K562 (cell line): Measurements from ENCODE around the gene PRDM10. TPM values are rescaled to one million over a fixed set of nuclear protein-coding genes. Genes with fewer than 3 reads are reported as not detected.

Experiments
- ATF7 ChIP-seq: fragments of 450-650 bp; IDR thresholded peaks from 2 replicates; pipeline ENCODE4 v1.7.1; 2014; ENCODE audit warnings: mild to moderate bottlenecking, moderate library complexity
- CXXC5 ChIP-seq: fragments of 250-450 bp; sonication (Bioruptor Pico); IDR thresholded peaks from 2 replicates; pipeline ENCODE4 v1.8.0; 2022; ENCODE audit warnings: inconsistent platforms, mild to moderate bottlenecking, moderate library complexity
- ELF1 ChIP-seq: fragments of 200-800 bp; sonication (Bioruptor generic); IDR thresholded peaks from 2 replicates; pipeline ENCODE4 v1.6.1; 2016; ENCODE audit warnings: missing genetic modification characterization, missing compliant biosample characterization
- GMEB1 ChIP-seq: fragments of 250-450 bp; sonication (Bioruptor Pico); IDR thresholded peaks from 2 replicates; pipeline ENCODE4 v1.4.0; 2020; ENCODE audit warnings: mild to moderate bottlenecking
- HMGXB4 ChIP-seq: sonication (generic); formaldehyde crosslinking; IDR thresholded peaks from 2 replicates; pipeline ENCODE4 v1.8.1; 2023; ENCODE audit warnings: mild to moderate bottlenecking, missing genetic modification reagents
- MYC ChIP-seq, 2 experiments: fragments of 250-450 bp in 1 of 2; sonication (Bioruptor Pico) in 1 of 2; IDR thresholded peaks; 2 replicates each; pipeline versions ENCODE4 v1.5.1 to v1.6.1; 2012 to 2021; ENCODE audit warnings: low read depth in 2 of 2, borderline replicate concordance in 1 of 2, improper control_type of control experiment in 1 of 2, low read length in 1 of 2, mild to moderate bottlenecking in 1 of 2, moderate library complexity in 1 of 2
- NEUROD1 ChIP-seq: fragments of 150-350 bp; IDR thresholded peaks from 2 replicates; pipeline ENCODE4 v1.6.1; 2014; ENCODE audit warnings: borderline replicate concordance, low read length, low read depth; ENCODE audit not compliant: partially characterized antibody
- NFIC ChIP-seq: fragments of 450-650 bp; IDR thresholded peaks from 2 replicates; pipeline ENCODE4 v1.6.1; 2017; ENCODE audit warnings: mild to moderate bottlenecking, inconsistent platforms
- NONO ChIP-seq, 2 experiments: fragments of 200-400 bp in 1 of 2; fragments of 450-650 bp in 1 of 2; formaldehyde crosslinking in 1 of 2; IDR thresholded peaks; 2 replicates each; pipeline ENCODE4 v1.6.1; 2017; ENCODE audit warnings: low read depth in 2 of 2, mild to moderate bottlenecking in 2 of 2, moderate library complexity in 2 of 2, low read length in 1 of 2
- NR2F6 ChIP-seq: fragments of 450-650 bp; formaldehyde crosslinking; IDR thresholded peaks from 2 replicates; pipeline ENCODE4 v1.4.0; 2020; ENCODE audit warnings: mild to moderate bottlenecking
- PCBP1 ChIP-seq: fragments of 200-400 bp; formaldehyde crosslinking; IDR thresholded peaks from 2 replicates; pipeline ENCODE4 v1.6.1; 2018; ENCODE audit warnings: mild to moderate bottlenecking, low read depth, low read length; ENCODE audit not compliant: poor library complexity, severe bottlenecking
- SMAD4 ChIP-seq: fragments of 250-450 bp; sonication (Bioruptor Pico); conservative IDR thresholded peaks from 2 replicates; pipeline ENCODE4 v1.8.0; 2021; ENCODE audit warnings: inconsistent platforms, mild to moderate bottlenecking, moderate library complexity
- SP2 ChIP-seq: IDR thresholded peaks from 2 replicates; pipeline ENCODE4 v1.6.1; 2011; ENCODE audit warnings: mild to moderate bottlenecking, low read depth, low read length, moderate library complexity; ENCODE audit not compliant: poor library complexity, severe bottlenecking; ENCODE audit errors: extremely low read depth
- SREBF2 ChIP-seq: sonication (generic); formaldehyde crosslinking; IDR thresholded peaks from 2 replicates; pipeline ENCODE4 v1.4.0; 2020; ENCODE audit warnings: mild to moderate bottlenecking, missing genetic modification reagents
- TAF1 ChIP-seq: IDR thresholded peaks from 2 replicates; pipeline ENCODE4 v1.6.1; 2011; ENCODE audit warnings: mild to moderate bottlenecking, low read length, moderate library complexity; ENCODE audit not compliant: insufficient read depth, control insufficient read depth, severe bottlenecking; ENCODE audit errors: extremely low read depth
- TBL1XR1 ChIP-seq, 2 experiments: IDR thresholded peaks; 2 replicates each; pipeline ENCODE4 v1.6.1; 2012; ENCODE audit warnings: improper control_type of control experiment in 2 of 2, low read length in 2 of 2, mild to moderate bottlenecking in 1 of 2
- TOE1 ChIP-seq, 2 experiments: fragments of 450-650 bp in 1 of 2; sonication (generic) in 1 of 2; formaldehyde crosslinking in 1 of 2; IDR thresholded peaks; 2 replicates each; pipeline versions ENCODE4 v1.7.1 to v1.8.0; 2016 to 2022; ENCODE audit warnings: borderline replicate concordance in 2 of 2, mild to moderate bottlenecking in 2 of 2, antibody characterized with exemption in 1 of 2, inconsistent platforms in 1 of 2, low read depth in 1 of 2, missing genetic modification reagents in 1 of 2, moderate library complexity in 1 of 2
- U2AF1 ChIP-seq: fragments of 200-400 bp; formaldehyde crosslinking; optimal IDR thresholded peaks from 2 replicates; pipeline ENCODE3; 2017; ENCODE audit warnings: mild to moderate bottlenecking, low read depth, low read length, moderate library complexity
- YY1 ChIP-seq, 3 experiments: IDR thresholded peaks; 2 replicates each; pipeline ENCODE4 v1.6.1; 2011; ENCODE audit warnings: low read length in 2 of 3, mild to moderate bottlenecking in 2 of 3, moderate library complexity in 2 of 3, borderline replicate concordance in 1 of 3, control low read depth in 1 of 3, low read depth in 1 of 3; ENCODE audit not compliant: insufficient read depth in 3 of 3, insufficient replicate concordance in 2 of 3, control insufficient read depth in 1 of 3, insufficient read length in 1 of 3; ENCODE audit errors: extremely low read depth in 1 of 3
- ZNF12 ChIP-seq: sonication (generic); formaldehyde crosslinking; IDR thresholded peaks from 2 replicates; pipeline ENCODE4 v1.4.0; 2020; ENCODE audit warnings: mild to moderate bottlenecking, missing genetic modification reagents
- ZNF444 ChIP-seq: fragments of 250-450 bp; sonication (Bioruptor Pico); IDR thresholded peaks from 2 replicates; pipeline ENCODE4 v1.4.0; 2020; ENCODE audit warnings: mild to moderate bottlenecking, moderate library complexity
- ZNF589 ChIP-seq: fragments of 200-800 bp; sonication (Bioruptor generic); IDR thresholded peaks from 2 replicates; pipeline ENCODE4 v1.6.1; 2016; ENCODE audit warnings: low read depth, missing genetic modification characterization, missing compliant biosample characterization
- ZNF766 ChIP-seq: fragments of 200-800 bp; sonication (Bioruptor generic); conservative IDR thresholded peaks from 2 replicates; pipeline ENCODE4 v1.6.1; 2016; ENCODE audit warnings: missing genetic modification characterization, missing compliant biosample characterization
- polyA plus RNA-seq, 8 experiments: library from polyadenylated mRNA; depleted of rRNA in 4 of 8; stranded (reverse) in 5 of 8; unstranded in 3 of 8; fragments of >200 nt; fragmentation: Nextera tagmentation in 2 of 8; fragmentation: Illumina TruSeq in 1 of 8; extraction: Ambion mirVana in 2 of 8; extraction: Trizol in 1 of 8; gene quantifications; 2 replicates each; pipeline versions ENCODE4 v1.2.1 to v1.2.3, GENCODE V29; 2011 to 2014; ENCODE audit warnings: inconsistent platforms in 1 of 8, missing spikeins in 1 of 8
- total RNA-seq, 7 experiments: library from RNA; depleted of rRNA in 6 of 7; stranded (reverse); fragments of >200 nt in 6 of 7; fragmentation: Illumina TruSeq in 2 of 7; extraction: Trizol in 2 of 7; gene quantifications; 2 replicates each; pipeline versions ENCODE4 v1.2.1 to v1.2.3, GENCODE V29; 2011 to 2021; ENCODE audit warnings: low replicate concordance in 1 of 7

Gene PRDM10
- total and polyA plus RNA-seq, 9 of the 15 experiments (the other 6 are each of a cell fraction or from before 2014, with no cell fraction given): 0.89 to 9.3 (median 4.5) TPM

GRCh38 chr11:130002352-130002845 lies at the start of gene PRDM10 (continued):
- TF ChIP-seq NFIC (peak; percentile 9; the same call in 1 of the 2 replicates), U2AF1 (no peak), SP2 (no peak), MYC (IDR thresholded peaks at IDR 0.05; ENCODE audit: low read depth, low read length) (peak; percentile 67; the same call in 1 of the 2 replicates), MYC (CRISPR knock-in tag; IDR thresholded peaks at IDR 0.05; ENCODE audit: borderline replicate concordance, low read depth) (no peak), PCBP1 (peak; percentile 91), ELF1 (tag) (peak; percentile 12; the same call in 1 of the 2 replicates), TBL1XR1 (IDR thresholded peaks at IDR 0.05; ENCODE audit: low read length in 2 of 2) (0 out of 4 replicates have a peak, but pooled peaks of 1 of the 2 experiments have one; percentile 19), ATF7 (peak; percentile 100), TAF1 (peak; percentile 83), GMEB1 (CRISPR knock-in tag) (peak; percentile 61), CXXC5 (CRISPR knock-in tag) (no peak), ZNF444 (CRISPR knock-in tag) (no peak), TOE1 (IDR thresholded peaks at IDR 0.05; ENCODE audit: borderline replicate concordance) (peak; percentile 92), TOE1 (CRISPR knock-in tag; IDR thresholded peaks at IDR 0.05; ENCODE audit: borderline replicate concordance, low read depth) (no peak), NONO (IDR thresholded peaks at IDR 0.05; ENCODE audit: low read depth in 2 of 2, low read length in 1 of 2) (peak in 1 of 2 experiments; percentile 96; a peak in 2 of 4 replicates), SREBF2 (CRISPR knock-in tag) (no peak), YY1 (IDR thresholded peaks at IDR 0.05; ENCODE audit: borderline replicate concordance in 1 of 3, control insufficient read depth in 1 of 3, extremely low read depth in 1 of 3, insufficient read depth in 3 of 3, insufficient read length in 1 of 3, insufficient replicate concordance in 2 of 3, low read depth in 1 of 3, low read length in 2 of 3) (peak; percentile 76 to 98 (median 93)), HMGXB4 (CRISPR knock-in tag) (0 out of 2 replicates have a peak, but pooled peaks have one; percentile 86), ZNF12 (CRISPR knock-in tag) (no peak), NEUROD1 (peak; percentile 84), ZNF766 (peak; percentile 78; the same call in 1 of the 2 replicates), SMAD4 (CRISPR knock-in tag) (peak; percentile 81; the same call in 1 of the 2 replicates), ZNF589 (no peak), NR2F6 (CRISPR knock-in tag) (no peak)
